ENCODE measurements around the gene ZNF490. TPM values are rescaled to one million over a fixed set of nuclear protein-coding genes. Genes with fewer than 3 reads are reported as not detected.

The ZNF490 gene
- total RNA-seq, 1 donor from 2014 or later = 7.9 TPM

DNA sequence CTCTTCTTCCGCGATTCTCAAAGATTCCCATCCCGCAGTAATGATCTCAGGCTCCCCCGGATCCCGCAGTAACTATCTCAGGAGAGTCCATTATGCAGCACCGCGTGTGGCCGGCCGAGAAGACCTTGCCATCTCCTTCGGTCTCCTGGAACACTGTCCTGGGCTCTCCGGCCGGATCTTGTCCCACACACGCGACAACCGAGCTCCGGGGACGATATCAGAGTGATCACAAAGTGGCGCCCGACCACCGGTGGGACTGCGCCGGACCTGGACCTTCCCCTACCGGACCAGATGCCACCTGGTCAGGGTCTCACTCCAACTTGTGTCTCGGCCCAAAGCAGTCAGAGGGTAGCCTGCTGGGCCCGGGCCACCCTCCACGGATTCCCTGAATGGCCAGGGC lies 31.9 kb upstream of the ZNF490 start:
- FAIRE-seq (no peak), DNase-seq (ENCODE audit: low read depth) (no peak)
- H3K36me3 ChIP-seq (ENCODE audit: control insufficient read depth, insufficient read depth, low read length) = no peaks in the 10 kb centered on the region
- H3K4me3 ChIP-seq (ENCODE audit: low read depth, low read length) = no peak overlapping the region
- no peaks in the 10 kb centered on the region for H3K27me3 ChIP-seq (ENCODE audit: control insufficient read depth, insufficient read depth, low read length)
- TF ChIP-seq CTCF (IDR thresholded peaks at IDR 0.05; ENCODE audit: insufficient read depth, low read length, severe bottlenecking) = no peak

- no peak overlapping the region for H3K4me3 ChIP-seq (ENCODE audit: low read depth, low read length)
- no peak for TF ChIP-seq CTCF (IDR thresholded peaks at IDR 0.05; ENCODE audit: insufficient read depth, low read length, severe bottlenecking)
These were observed 30.8 kb upstream of the ZNF490 start for GRCh38 chr19:12641456-12641855.

DNA sequence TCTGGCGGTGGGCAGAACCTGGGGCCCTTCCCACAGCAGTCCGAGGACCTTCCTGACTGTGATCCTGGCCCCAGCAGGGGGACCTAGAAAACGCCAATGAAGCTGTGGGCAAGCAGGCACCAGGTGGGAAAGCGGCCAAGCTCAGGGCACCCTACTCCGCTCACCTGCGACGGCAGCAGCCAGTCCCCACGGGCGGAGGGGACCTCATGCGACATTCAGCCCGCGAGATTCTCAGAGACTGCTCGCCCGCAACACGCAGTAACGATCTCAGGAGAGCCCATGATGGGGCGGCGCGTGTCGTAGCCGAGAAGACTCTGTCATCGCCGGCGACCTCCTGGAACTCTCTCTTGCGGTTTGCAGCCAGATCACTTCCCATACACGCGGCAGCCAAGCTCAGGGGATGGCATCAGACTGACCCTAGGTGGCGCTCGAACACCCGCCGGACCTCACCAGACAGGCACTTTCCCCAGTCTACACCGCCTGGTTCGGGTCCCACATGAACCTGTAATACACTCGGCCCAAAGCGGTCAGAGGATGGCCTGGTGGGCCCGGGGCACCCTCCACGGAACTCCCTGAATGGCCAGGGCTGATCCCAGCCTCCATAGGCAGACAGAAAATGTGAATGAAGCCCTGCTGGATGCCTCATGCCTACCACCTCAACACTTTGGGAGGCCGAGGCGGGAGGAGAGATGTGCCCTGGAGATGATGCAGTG lies 29.4 kb upstream of the ZNF490 start:
- no peaks in the 10 kb centered on the region for H3K36me3 ChIP-seq (ENCODE audit: control insufficient read depth, insufficient read depth, low read length)
- H3K27me3 ChIP-seq (ENCODE audit: control insufficient read depth, insufficient read depth, low read length) = no peaks in the 10 kb centered on the region
- peak overlapping the region; percentile 7 for H3K4me3 ChIP-seq (ENCODE audit: low read depth, low read length)
- FAIRE-seq = no peak
- peak; percentile 46 for DNase-seq (ENCODE audit: low read depth)
- TF ChIP-seq CTCF (IDR thresholded peaks at IDR 0.05; ENCODE audit: insufficient read depth, low read length, severe bottlenecking) = peak; percentile 86

More at GRCh38 chr19:12641456-12641855, 30.8 kb upstream of the ZNF490 start:
- no peak for DNase-seq (ENCODE audit: low read depth)
- FAIRE-seq = no peak
- Histone ChIP-seq H3K27me3 (ENCODE audit: control insufficient read depth, insufficient read depth, low read length) (no peaks in the 10 kb centered on the region), H3K36me3 (ENCODE audit: control insufficient read depth, insufficient read depth, low read length) (no peaks in the 10 kb centered on the region)

DNA sequence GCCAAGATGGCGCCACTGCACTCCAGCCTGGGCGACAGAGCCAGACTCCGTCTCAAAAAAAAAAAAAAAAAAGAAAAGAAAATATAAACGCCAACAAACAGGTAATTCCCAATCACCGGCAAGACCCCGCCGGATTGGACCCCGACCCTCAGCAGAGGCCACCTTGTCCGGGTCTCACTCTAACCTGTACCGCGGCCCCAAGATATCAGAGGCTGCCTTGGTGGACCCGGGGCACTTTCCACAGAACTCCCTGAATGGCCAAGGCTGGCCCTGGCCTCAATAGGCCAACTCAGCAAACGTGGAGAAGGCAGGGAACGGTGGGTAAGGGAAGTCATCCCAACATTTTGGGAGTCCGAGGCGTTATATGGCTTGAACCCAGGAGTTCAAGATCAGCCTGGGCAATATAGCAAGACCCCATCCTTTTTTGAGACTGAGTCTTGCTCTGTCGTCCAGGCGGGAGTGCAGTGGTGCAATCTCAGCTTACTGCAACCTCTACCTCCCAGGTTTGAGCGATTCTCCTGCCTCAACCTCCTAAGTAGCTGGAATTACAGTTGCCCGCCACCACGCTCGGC lies 28.1 kb upstream of the ZNF490 start:
- H3K27me3 ChIP-seq (ENCODE audit: control insufficient read depth, insufficient read depth, low read length) = no peaks in the 10 kb centered on the region
- no peak for DNase-seq (ENCODE audit: low read depth)
- TF ChIP-seq CTCF (IDR thresholded peaks at IDR 0.05; ENCODE audit: insufficient read depth, low read length, severe bottlenecking) = no peak
- no peak overlapping the region for H3K4me3 ChIP-seq (ENCODE audit: low read depth, low read length)
- FAIRE-seq = no peak
- no peaks in the 10 kb centered on the region for H3K36me3 ChIP-seq (ENCODE audit: control insufficient read depth, insufficient read depth, low read length)

DNA sequence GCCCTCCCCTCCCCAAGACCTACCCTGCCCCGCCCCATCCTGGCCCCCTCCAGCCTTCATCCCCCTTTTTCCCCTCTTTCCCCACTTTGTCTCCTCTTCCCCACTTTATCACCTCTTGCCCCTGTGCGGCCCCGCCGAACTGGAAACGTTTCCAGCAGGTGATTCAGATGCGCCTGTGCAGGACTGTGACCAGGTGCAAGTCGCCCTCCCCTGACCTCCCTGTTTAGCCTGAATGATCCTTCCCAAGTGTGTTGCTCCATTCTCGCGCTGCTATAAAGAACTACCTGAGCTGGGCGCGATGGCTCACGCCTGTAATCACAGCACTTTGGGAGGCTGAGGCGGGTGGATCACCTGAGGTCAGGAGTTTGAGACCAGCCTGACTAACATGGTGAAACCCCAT lies 26.0 kb upstream of the ZNF490 start:
- no peak for TF ChIP-seq CTCF (IDR thresholded peaks at IDR 0.05; ENCODE audit: insufficient read depth, low read length, severe bottlenecking)
- no peak for FAIRE-seq
- DNase-seq (ENCODE audit: low read depth) = no peak
- H3K27me3 ChIP-seq (ENCODE audit: control insufficient read depth, insufficient read depth, low read length) = no peaks in the 10 kb centered on the region
- H3K4me3 ChIP-seq (ENCODE audit: low read depth, low read length) = no peak overlapping the region
- no peaks in the 10 kb centered on the region for H3K36me3 ChIP-seq (ENCODE audit: control insufficient read depth, insufficient read depth, low read length)

Data from bronchial epithelial cell (primary cell).